Stimulated activated CD4-positive, alpha-beta T cell treated with anti-CD3 and anti-CD28 coated beads, Interleukin-15, amount 100 ng/mL, for 48 hours (primary cell): Measurements from ENCODE around the gene ZBED4.
"Not testable (repeated sequence)": the region's sequence is repeated elsewhere in the genome, so short reads cannot be mapped to it uniquely, and the experiment has no call there.

Source experiments
- DNase-seq, 2 donors: peaks; one replicate each; pipeline ENCODE4 v3.0.0-alpha.2; 2020; ENCODE audit warnings: low read depth in 2 of 2

Gene ZBED4

DNA sequence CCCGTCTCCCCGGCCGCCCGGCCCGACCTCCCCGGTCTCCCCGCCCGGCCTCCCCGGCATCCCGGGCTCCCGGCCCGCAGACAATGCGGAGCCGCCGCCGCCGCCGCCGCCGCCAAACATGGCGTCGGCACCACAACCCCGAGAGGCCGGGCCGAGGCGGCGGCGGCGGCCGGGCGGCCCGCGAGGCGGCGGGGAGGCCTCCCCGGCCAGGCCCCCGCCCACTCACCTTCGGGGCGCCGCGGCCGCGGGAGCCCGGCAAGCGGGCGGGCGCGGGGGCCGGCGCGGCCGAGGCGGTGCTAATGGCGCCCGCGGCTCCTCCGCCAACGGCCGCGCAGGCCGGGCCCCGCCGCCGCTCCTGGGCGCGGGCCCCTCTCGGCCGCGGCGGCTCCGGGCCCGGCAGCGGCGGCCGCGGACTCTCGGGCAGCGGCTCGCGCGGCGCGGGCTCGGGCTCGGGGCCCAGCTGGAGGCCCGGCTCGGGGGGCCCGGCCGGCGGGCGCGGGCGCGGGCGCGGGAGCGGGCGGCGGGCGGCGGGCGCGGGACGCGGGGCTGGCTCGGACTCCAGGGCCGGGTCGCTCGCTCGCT is 26.3 kb upstream of the ZBED4 start:
- DNase-seq, result no peak

DNA sequence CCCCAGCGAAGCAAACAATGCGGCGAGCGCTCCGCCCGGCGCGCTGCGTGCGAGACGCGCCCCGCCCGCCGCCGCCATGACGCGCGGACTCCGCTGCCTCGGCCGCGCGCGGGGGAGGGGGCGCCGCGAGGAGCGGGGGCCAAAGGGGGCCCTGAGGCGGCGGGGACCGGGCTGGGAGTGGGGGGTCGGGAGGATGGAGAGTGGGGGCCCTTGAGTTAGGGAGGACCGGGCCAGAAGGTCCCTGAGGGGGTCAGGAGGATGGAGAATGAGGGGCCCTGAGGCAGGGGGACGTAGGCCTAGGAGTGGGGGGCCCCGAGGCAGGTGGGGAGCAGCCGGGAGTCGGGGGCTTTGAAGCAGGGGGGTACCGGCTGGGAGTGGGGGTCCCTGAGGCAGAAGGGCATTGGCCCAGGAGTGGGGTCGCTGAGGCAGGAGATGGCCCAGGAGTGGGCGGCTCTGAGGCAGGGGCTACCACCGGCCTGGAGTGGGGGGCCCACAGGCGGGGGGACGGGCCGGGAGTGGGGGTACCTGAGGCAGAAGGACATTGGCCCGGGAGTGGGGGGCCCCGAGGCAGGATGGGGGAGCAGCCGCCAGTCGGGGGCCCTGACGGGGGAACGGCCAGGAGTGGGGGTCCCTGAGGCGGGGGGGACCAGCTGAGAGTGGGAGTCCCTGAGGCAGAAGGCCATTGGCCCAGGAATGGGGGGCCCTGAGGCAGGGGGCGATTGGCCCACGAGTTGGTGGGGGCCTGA is 25.6 kb upstream of the ZBED4 start, which contains the start of gene BRD1:
Gene BRD1 (minus strand): TSS at position 21 of the 746 bp plus-strand sequence. CDS start 3,556 bp downstream, outside the sequence.
- DNase-seq, result peak in 1 of 2 donors; percentile 32

DNA sequence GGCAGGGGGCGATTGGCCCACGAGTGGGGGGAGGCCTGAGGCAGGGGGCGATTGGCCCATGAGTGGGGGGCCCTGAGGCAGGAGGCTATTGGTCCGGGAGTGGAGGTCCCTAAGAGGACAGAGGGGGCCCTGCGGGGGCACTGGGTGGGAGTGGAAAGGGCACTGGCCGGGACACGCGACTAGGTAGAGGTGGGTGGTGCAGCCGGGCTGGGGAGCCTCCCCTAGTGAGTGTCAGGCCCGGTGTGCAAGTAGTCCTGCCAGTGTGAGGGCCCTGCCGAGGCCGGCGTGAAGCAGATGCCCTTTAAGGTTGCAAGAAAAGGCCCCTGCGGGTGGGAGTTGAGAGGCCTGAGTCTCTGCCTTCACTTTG is 25.1 kb upstream of the ZBED4 start:
- DNase-seq, result no peak

DNA sequence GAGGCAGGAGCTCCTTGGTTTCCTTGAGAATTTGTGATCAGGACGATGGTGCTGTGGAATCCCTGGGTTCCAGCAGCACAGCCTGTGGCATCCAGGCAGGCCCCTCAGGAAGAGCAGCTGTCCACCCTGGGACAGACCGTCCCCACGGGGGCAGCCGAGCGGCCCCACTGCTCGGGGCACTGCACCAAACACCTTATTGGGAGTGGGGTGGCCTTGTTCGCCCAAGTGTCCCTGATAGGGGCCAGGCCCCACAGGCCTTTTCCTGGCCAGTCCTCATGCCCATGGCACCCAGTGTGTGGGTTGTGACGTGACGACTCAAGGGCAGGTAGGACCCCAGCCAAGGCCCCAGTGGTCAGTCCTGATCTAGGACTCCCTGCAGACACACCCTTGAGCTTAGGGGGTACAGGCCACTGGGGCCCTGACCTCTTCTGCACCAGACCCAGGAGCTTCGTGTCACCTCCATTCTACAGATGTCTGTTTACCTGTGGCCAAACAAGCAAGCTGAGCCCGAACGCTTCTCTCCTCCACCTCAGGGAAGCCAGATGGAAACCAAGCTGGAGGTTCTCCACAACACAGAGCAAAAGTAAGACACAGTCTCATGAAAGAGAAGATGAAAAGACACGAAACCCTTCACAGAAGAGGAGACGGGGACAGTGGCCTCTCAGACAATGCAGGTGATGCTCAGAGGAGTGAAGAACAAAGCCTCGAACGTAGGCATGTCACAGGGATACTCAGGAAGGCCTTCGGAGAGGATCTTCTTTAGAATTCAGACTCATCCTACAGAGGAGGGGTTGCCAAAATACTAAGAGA is 24.4 kb upstream of the ZBED4 start:
- no peak for DNase-seq

DNA sequence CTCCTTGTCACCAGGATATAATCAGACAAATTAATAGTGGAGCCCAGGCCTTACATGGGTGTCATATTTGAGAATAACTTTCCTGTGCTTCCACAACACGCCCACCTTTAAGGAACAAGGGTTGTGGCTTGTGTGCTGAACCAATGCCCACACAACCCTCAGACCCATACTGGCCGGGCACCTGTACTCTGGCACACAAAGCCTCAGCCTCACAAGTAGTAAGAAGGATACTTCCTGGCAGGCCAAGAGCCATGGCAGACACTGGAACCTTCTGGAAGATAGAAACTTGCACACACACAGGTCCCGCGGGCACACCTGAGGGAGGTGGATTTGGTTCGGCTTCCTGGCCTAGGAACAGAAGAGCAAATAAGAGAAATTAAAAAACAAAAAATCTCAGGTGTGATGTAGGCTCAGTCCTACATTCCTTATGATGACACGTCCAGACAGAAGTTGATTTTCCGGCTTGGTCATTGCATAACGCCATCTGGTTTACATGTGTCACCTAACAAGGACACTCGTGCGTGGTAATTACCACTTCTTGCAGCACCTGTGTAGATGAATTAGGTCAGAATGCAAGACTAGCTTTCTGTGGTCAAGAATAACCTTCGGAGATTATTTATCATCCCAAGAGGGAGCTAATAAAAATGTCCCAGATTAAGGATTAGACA is 20.2 kb upstream of the ZBED4 start:
- no peak for DNase-seq

DNA sequence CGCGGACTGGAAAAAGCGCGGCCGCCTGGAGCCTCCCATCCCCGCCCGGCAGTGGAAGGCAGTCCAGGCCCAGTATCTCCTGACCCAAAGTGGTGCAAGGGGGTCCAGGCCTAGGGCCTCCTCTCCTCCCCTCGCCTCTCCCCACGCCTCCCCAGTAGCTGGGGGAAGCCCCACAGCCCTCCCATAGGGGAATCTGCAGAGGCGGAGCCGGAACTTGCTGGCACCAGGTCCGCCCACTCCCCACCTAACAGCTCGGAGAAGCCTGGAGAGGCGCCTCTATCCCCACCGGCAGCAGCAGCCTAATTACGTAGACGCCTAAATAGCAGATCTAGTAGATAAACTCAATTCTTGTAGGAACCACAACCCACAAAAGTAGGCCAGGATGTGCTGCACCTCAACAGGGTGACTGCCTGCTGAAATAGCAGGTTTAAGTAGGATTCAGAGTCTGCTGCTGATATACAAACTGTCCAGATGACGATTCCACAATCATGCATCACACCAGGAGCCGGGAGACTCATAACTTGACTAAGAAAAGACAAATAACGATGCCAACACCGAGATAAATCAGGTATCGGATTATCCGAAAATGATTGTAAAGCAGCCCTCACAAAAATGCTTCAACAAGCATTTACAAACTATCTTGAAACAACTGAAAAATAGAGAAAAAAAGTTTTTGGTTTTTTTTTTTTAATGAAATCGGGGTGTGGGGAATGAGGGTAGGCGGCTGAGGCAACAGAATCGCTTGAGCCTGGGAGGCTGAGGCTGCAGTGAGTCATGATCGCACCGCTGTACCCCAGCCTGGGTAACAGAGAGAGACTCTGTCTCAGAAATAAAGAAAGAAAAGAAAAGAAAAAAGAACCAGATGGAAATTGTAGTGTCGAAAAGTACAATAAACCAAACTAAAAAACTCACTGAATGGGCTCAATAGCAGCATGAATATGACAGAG is 14.6 kb upstream of the ZBED4 start:
- DNase-seq, result peak; percentile 79 to 80

DNA sequence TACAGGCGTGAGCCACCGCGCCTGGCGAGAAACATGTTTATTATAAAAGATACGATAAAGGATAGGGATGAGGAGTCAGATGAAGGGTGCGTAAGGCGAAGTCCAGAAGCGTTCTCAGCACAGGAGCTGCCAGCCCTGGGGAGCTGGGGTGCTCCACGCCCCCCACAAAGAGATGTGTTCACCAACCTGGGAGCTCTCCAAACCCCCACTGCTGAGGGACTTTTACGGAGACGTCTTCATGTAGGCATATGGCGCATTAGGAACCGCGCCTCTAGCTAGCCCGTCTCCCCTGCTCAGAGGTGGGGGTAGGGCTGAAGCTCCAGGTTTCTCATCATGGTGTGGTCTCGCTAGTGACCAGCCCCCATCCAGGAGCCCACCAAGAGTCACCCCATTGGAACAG is 8.4 kb upstream of the ZBED4 start:
- no peak for DNase-seq

DNA sequence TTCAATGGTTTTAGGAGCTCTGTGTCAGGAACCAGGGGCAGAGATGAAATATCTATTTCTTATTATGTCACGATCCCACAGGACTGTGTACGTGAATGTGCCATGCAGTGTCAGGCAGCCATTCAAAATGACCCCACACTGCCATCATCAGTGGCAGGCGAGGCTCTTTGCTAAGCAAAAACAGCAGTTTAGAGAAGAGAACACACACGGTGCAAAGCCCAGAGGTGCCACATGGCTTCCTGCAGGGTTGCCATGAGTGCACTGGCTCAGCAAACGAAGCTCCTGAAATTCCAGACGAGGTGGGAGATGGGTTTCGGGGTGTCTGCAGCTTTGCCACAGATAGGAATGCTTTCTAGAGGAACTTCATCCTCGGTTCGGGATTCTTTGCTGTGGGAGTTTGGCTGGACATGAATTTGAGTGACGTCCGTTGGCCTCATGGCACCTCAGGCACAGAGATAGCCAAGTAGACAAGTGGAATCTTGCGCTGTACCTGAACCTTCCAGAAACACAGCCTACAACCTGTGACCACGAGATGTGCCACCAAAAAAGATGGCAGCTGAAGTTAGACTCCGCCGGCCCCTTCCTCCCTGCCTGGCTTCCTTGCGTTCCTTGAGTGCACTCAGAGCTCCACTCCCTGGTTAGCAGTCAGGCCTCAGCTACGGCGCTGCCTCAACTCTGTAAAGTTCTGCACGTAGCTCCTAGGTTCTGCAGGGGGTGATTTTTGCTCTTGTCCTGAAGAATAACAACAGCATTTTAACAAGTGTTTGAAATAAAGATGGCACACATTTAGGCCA is 7.8 kb upstream of the ZBED4 start:
- no peak for DNase-seq

DNA sequence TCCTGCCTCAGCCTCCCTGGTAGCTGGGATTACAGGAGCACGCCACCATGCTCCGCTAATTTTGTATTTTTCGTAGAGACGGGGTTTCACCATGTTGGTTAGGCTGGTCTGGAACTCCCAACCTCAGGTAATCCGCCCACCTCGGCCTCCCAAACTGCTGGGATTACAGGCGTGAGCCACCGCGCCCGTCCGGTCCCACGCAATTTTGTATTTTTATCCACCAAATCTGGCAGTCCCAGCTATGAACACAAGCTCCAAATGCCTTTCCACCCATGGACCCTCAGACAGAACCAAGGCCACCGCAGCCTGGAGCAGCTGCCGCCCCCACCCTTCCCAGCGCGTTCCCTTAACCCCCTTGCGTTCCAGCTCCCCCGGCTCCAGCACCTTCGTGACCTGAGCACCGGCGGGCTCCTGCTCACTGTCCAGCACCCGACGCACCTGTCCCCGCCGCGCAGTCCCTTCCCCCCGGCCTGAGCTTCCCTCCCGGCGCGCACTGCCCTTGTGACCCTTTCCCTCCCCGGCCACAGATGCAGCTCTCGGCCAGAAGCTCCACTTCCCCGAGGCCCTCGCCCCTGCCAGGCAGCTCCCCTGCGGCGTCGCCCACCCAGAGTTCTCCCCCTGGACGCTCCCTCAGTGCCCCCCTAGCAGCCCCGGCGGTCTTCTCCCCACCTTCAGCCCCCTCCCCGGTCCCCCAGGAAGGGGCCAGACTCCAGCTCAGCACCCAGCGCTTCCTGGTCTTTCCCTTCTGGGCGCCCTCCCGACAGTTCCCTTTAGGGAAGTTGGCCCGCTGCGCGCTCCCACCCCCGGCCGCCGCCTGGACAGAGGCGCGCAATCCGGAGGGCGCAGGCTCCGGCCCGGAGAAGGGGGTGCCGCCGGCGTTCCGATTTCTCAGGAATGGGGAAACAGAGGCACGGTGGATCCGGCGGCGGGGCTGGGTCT is 5.6 kb upstream of the ZBED4 start:
- DNase-seq, result no peak

DNA sequence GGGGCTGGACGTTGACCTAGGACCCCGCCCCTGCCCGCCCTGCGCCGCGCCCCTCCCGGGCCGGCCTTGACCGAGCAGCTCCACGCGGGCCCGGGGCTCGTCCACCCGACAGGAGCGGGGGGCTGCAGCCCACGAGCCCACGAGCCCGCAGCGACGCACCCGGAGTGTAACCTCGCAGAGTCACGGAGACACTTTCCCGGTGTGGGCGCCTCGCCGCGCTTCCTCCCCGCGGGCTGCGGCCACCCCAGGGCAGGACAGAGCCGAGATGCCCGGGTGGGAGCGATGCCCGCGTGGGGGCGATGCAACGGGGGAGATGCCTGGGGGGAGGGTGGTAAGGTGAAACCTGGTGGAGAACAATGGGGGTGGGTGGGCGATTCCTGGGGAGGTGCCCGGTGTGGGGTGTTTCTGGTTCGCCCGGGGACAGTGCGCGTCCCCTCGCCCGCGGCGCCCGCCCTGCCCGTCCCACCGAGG is 4.9 kb upstream of the ZBED4 start:
- DNase-seq, result no peak

DNA sequence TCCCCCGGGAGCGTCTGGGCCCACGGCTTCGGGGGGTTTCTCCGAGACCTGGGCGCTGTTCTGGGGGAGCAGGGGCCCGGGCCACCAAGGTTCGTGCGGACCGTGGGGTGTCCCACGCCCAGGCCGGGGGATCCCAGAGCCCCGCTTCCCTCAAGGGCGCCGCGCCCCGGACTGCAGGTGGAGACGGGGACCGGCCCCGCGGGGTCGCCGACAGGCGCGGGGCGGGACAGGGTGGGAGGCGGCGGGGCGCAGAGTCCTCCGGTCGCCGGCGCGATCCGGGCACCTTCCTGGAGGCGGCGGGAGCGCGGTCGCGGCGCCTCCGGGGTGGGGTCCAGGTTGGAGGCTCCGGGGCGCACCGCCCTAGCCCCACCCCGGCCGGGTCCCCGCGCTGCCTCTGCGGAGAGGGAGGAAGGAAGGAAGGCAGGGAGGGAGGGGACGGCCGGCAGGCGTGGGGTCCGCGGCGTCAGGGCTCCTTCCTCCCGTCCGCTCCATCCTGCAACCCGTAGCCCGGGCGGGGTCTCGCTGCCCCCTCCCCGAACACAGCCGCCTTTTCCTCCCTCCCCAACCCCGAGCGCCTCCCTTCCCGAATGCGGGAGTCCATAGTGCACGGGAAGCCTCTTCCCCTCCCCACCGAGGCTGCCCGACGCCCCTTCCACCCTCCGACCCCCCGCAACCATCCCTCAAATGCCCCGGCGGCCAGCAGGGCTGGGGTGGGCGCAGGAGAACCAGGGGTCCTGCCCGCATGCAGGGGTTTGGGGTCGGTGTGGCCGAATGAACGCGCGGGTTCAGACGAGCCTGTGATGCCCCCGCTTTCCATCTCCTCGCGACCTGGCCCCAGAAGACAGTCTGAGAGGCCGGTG is 4.3 kb upstream of the ZBED4 start:
- no peak for DNase-seq

DNA sequence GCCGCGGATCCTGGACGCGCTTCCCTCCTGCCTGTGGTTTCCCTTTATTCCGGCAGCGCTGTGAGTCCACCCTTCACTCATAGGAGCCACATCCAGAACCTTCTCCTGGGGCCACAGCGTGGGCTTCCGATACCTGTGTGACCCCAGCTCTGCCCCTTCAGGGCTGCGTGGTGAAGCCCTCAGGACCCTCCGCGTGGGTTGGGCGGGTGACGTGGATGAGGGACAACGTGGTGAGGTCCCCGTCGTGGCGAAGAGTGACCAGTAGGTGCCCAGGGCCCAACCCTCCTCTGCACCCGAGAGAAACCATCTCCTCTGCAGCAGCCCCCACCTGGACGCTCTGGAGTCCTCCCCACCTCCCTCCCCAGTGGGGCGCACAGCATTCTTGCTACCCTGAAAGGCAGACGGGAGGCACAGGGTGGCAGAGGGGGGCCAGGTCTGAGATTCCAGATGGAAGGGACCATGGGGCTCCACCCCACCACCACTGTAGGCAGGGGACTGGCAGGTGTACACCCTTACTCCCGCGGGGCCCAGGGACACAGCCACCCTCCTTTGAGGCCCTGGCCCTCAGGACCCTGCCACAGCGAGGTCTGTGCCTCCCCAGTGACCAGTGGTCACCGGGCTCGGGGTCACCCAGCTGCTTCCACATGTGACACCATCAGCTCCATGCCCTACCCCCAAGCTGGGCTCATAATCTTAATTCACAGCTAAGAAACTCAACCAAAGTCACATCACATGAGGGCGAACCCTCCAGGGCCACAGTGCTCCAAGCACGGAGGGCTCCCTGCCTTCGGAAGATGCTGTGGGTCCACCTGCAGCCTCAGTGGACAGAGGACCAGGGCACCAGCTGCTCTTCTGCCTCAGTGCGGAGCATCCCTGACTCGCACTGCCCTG is 3.4 kb upstream of the ZBED4 start:
- DNase-seq, result no peak

DNA sequence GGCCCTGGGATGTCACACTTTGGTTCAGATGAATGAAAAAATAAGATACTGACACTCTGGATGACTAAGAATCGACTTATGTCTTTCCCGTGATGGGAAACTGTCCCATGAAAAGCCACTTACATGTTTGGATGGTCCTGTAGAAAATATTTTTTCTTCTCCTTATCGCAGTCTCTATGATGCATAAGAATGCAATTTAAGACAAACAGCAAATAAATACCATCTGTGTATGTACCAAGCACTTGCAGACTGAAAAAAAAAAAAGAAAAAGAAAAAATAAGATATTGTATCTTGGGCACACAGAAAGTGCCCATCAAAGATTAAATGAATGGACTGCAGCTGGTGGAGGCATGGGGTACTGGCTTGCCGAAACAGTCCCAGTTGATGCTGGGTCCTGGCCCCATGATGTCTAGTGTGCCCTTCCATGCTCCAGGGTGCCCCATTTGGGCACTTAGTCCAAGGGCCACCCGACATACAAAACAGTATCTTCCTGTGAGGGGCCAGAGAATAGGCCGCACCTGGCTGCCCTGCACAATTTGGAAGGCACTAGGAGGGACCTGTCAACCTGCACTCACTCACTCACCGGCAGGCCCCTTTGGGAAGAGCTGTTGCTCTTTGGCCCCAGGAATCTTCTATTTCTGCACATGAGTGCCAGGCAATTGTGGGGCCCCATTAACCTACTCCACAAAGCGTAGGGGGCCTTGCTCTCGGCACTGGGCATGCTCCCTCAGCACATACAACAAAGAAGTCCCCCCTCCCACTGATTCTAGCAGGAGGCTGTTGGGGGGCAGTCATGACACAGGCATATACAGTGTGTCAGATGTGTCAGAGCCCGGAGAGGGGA is 2.5 kb upstream of the ZBED4 start:
- no peak for DNase-seq

DNA sequence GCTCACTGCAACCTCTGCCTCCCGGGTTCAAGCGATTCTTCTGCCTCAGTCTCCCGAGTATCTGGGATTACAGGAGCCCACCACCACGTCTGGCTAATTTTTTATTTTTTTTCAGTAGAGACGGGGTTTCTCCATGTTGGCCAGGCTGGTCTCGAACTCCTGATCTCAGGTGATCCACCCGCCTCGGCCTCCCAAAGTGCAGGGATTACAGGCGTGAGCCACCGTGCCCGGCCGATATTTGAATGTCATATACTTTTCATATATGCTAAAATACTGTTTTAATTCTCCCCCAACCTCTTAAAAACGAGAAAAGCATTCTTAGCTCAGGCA is 1.1 kb upstream of the ZBED4 start:
- DNase-seq, result not testable (repeated sequence)

DNA sequence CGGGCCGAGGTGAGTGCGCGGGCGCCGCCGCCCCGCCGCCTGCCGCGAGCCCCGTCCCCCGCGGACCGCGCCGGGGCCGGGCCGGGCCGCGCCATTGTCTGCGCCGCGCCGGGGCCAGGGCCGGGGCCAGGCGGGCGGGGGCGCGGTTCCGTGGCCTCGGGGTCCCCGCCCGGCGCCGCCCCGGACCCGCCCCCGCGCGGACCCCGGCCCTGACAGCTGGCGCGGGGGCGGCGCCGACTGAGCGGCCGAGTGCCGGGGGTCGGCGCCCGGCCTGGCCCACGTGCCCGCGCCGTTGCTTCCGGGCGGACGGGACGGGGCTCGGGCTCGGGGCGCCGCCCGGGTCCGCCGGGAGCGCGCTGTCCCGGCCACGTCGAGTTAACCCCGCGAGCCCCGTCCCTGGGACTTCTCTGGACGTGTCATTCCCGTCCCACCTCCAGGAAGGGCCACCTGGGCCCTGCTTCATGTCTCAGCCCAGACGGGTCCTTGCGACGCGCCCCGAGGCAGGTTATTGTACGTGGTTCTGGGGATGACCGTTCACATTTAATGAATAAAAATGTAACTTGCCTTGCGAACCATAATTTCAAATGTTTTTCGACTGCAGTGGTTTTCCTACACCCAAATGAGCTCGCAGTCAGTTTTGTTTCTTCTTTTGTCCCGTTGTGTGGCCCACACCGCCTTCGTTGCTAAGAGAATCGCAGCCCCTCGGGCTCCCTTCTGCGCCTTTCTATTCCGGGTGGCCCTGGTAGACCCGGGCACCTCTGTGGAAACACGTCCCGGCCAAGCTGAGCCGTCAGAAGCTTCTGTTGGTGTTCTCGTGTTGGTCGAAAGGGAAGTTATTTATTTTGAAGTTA is 562 bp downstream of the ZBED4 start:
- no peak for DNase-seq
